K562 (cell line): Measurements from ENCODE around the gene RIPK3. TPM values are rescaled to one million over a fixed set of nuclear protein-coding genes. Genes with fewer than 3 reads are reported as not detected.

Source experiments
- ATAC-seq: fragments of 200-7000 bp; cut with Tn5 transposase; 3 replicates; pipeline ENCODE4 v1.9.1; 2020; ENCODE audit warnings: moderate library complexity
- BruUV-seq: library from RNA; stranded (reverse); fragments of 400-500 nt; replicated peaks from 2 replicates; lab custom pipeline; 2021; lab: Mats Ljungman, UMichigan
- CTCF ChIA-PET: fragments of 300-600 bp; formaldehyde crosslinking; extraction: SDS; loops from one replicate; lab custom pipeline; 2021; ENCODE audit warnings: low intra/inter-chr PET ratio; lab: Yijun Ruan, JAX
- POLR2A ChIA-PET: fragments of 300-600, 350-650 bp; sonication (Branson Sonifier 250); formaldehyde crosslinking; extraction: SDS; loops from one replicate; lab custom pipeline; 2021; ENCODE audit warnings: antibody characterized with exemption, inconsistent platforms; lab: Yijun Ruan, JAX
- DNase-seq, 4 experiments: peaks; one replicate each; pipeline versions ENCODE4 v3.0.0 to v3.0.0-alpha.2; 2011 to 2018; ENCODE audit warnings: low spot score in 3 of 4, mixed read lengths in 3 of 4; ENCODE audit errors: extremely low read depth in 1 of 4
- FAIRE-seq: peaks from 2 replicates; lab custom pipeline; 2011; peaks lifted over from hg19 to GRCh38; lab: Jason Lieb, UNC
- H2AFZ ChIP-seq: 2 replicates; pipeline ENCODE4 v1.6.0; 2011; ENCODE audit warnings: low read depth, low read length, control low read depth, inconsistent platforms
- H3K27ac ChIP-seq: fragments of 200-600 bp; 3 replicates; pipeline ENCODE4 v1.8.0; 2011; ENCODE audit warnings: low read depth, mild to moderate bottlenecking, control low read depth, inconsistent platforms, low read length, moderate library complexity, mixed read lengths; ENCODE audit errors: extremely low read depth
- H3K27me3 ChIP-seq, 2 experiments: fragments of 300-600 bp in 1 of 2; 2 replicates in 1 of 2; 3 replicates in 1 of 2; pipeline versions ENCODE4 v1.6.0 to v1.8.0; 2011; ENCODE audit warnings: inconsistent platforms in 2 of 2, low read length in 2 of 2, mild to moderate bottlenecking in 1 of 2, mixed read lengths in 1 of 2, moderate library complexity in 1 of 2; ENCODE audit not compliant: control insufficient read depth in 2 of 2, insufficient read depth in 2 of 2
- H3K36me3 ChIP-seq: fragments of 300-600 bp; 3 replicates; pipeline ENCODE4 v1.8.0; 2011; ENCODE audit warnings: mild to moderate bottlenecking, low read length, inconsistent platforms; ENCODE audit not compliant: control insufficient read depth, insufficient read depth
- H3K4me1 ChIP-seq, 2 experiments: fragments of 200-600 bp in 1 of 2; replicated peaks in 1 of 2; 2 replicates in 1 of 2; 3 replicates in 1 of 2; pipeline versions ENCODE4 v1.5.1 to v1.8.0; 2011; ENCODE audit warnings: inconsistent platforms in 2 of 2, low read length in 2 of 2, mild to moderate bottlenecking in 1 of 2, mixed read lengths in 1 of 2, moderate library complexity in 1 of 2; ENCODE audit not compliant: control insufficient read depth in 2 of 2, insufficient read depth in 2 of 2
- H3K4me2 ChIP-seq: 2 replicates; pipeline ENCODE4 v1.6.1; 2011; ENCODE audit warnings: low read length, control low read depth, inconsistent platforms, mixed read lengths; ENCODE audit not compliant: insufficient read depth
- H3K4me3 ChIP-seq: fragments of 200-600 bp; sonication (generic), shearing (Covaris generic); 2 replicates; pipeline ENCODE4 v1.5.1; 2016; ENCODE audit warnings: control low read depth, inconsistent platforms
- H3K79me2 ChIP-seq: fragments of 200-600 bp; 3 replicates; pipeline ENCODE4 v1.8.0; 2011; ENCODE audit warnings: low read length, inconsistent platforms; ENCODE audit not compliant: control insufficient read depth, insufficient read depth
- H3K9ac ChIP-seq, 2 experiments: 2 replicates each; pipeline versions ENCODE4 v1.6.0 to v1.6.1; 2011; ENCODE audit warnings: low read depth in 2 of 2, low read length in 2 of 2, control low read depth in 1 of 2, inconsistent platforms in 1 of 2, mild to moderate bottlenecking in 1 of 2, mixed read lengths in 1 of 2; ENCODE audit not compliant: insufficient read depth in 1 of 2
- H3K9me1 ChIP-seq: one replicate; pipeline ENCODE4 v1.6.0; 2011; ENCODE audit warnings: inconsistent platforms, mild to moderate bottlenecking, low read length, moderate library complexity; ENCODE audit not compliant: control insufficient read depth, insufficient read depth
- H3K9me3 ChIP-seq: replicated peaks from 2 replicates; pipeline ENCODE4 v1.5.1; 2011; ENCODE audit warnings: low read depth, low read length, inconsistent platforms; ENCODE audit not compliant: control insufficient read depth, insufficient read depth
- H4K20me1 ChIP-seq: replicated peaks from 2 replicates; pipeline ENCODE4 v1.6.1; 2011; ENCODE audit warnings: low read length, inconsistent platforms, mixed read lengths; ENCODE audit not compliant: control insufficient read depth, insufficient read depth
- ARNT ChIP-seq, 2 experiments: fragments of 450-650 bp; IDR thresholded peaks; 2 replicates each; pipeline ENCODE4 v1.6.1; 2016; ENCODE audit warnings: mild to moderate bottlenecking in 1 of 2
- CBFA2T3 ChIP-seq: fragments of 450-650 bp; IDR thresholded peaks from 2 replicates; pipeline ENCODE4 v1.6.1; 2017
- CBX1 ChIP-seq: sonication (generic); IDR thresholded peaks from 2 replicates; pipeline ENCODE4 v1.6.1; 2016; ENCODE audit warnings: antibody characterized with exemption, low read depth, mild to moderate bottlenecking
- FOXJ3 ChIP-seq: sonication (generic); formaldehyde crosslinking; IDR thresholded peaks from 2 replicates; pipeline ENCODE4 v1.4.0; 2020; ENCODE audit warnings: mild to moderate bottlenecking, missing genetic modification reagents
- HDAC8 ChIP-seq: fragments of 450-650 bp; IDR thresholded peaks from 2 replicates; pipeline ENCODE4 v1.6.1; 2016; ENCODE audit warnings: mild to moderate bottlenecking, missing genetic modification characterization, moderate library complexity, missing compliant biosample characterization
- HMG20B ChIP-seq: fragments of 250-450 bp; sonication (Bioruptor Pico); IDR thresholded peaks from 2 replicates; pipeline ENCODE4 v1.5.0; 2021; ENCODE audit warnings: mild to moderate bottlenecking
- KLF1 ChIP-seq: fragments of 450-650 bp; IDR thresholded peaks from 2 replicates; pipeline ENCODE4 v1.6.1; 2016; ENCODE audit warnings: missing genetic modification characterization, missing compliant biosample characterization
- KLF10 ChIP-seq: fragments of 250-450 bp; sonication (Bioruptor Pico); IDR thresholded peaks from 2 replicates; pipeline ENCODE4 v1.6.1; 2021; ENCODE audit warnings: matching md5 sums
- ZEB2 ChIP-seq: fragments of 450-650 bp; IDR thresholded peaks from 2 replicates; pipeline ENCODE4 v1.6.1; 2016
- ZNF551 ChIP-seq: fragments of 250-450 bp; sonication (Bioruptor Pico); IDR thresholded peaks from 2 replicates; pipeline ENCODE4 v1.5.0; 2021; ENCODE audit warnings: mild to moderate bottlenecking, moderate library complexity
- ZNF75A ChIP-seq: fragments of 450-650 bp; formaldehyde crosslinking; IDR thresholded peaks from 2 replicates; pipeline ENCODE4 v1.4.0; 2020; ENCODE audit warnings: mild to moderate bottlenecking
- WGBS: fragments of 100-300 bp; shearing (Covaris generic); methylation state at CpG from one replicate; pipeline ENCODE4 v1.1.6; 2016; ENCODE audit warnings: low coverage, mixed read lengths; ENCODE audit not compliant: insufficient coverage; ENCODE audit errors: missing lambda C conversion rate; 5-methylcytosine and 5-hydroxymethylcytosine counted together
- in situ Hi-C: fragments of 300-500 bp; cut with MboI; formaldehyde crosslinking; loops from 4 replicates; pipeline ENCODE4 v1.15.0; 2018; ENCODE audit warnings: inconsistent platforms, mixed read lengths
- intact Hi-C: fragments of 100-400 bp; cut with micrococcal nuclease; formaldehyde crosslinking; loops from 2 replicates; pipeline ENCODE4 v1.14.2; 2022
- polyA plus RNA-seq, 8 experiments: library from polyadenylated mRNA; depleted of rRNA in 4 of 8; stranded (reverse) in 5 of 8; unstranded in 3 of 8; fragments of >200 nt; fragmentation: Nextera tagmentation in 2 of 8; fragmentation: Illumina TruSeq in 1 of 8; extraction: Ambion mirVana in 2 of 8; extraction: Trizol in 1 of 8; gene quantifications; 2 replicates each; pipeline versions ENCODE4 v1.2.1 to v1.2.3, GENCODE V29; 2011 to 2014; ENCODE audit warnings: inconsistent platforms in 1 of 8, missing spikeins in 1 of 8
- total RNA-seq, 7 experiments: library from RNA; depleted of rRNA in 6 of 7; stranded (reverse); fragments of >200 nt in 6 of 7; fragmentation: Illumina TruSeq in 2 of 7; extraction: Trizol in 2 of 7; gene quantifications; 2 replicates each; pipeline versions ENCODE4 v1.2.1 to v1.2.3, GENCODE V29; 2011 to 2021; ENCODE audit warnings: low replicate concordance in 1 of 7
- TF ChIP-seq, protein P1 (sequence below), 2 experiments: IDR thresholded peaks; 2 replicates each; pipeline ENCODE4 v1.6.1; 2011; ENCODE audit warnings: borderline replicate concordance in 1 of 2, control low read depth in 1 of 2, low read depth in 1 of 2, low read length in 1 of 2, mild to moderate bottlenecking in 1 of 2, mixed read lengths in 1 of 2, moderate library complexity in 1 of 2; ENCODE audit not compliant: insufficient read depth in 1 of 2, insufficient read length in 1 of 2, poor library complexity in 1 of 2, severe bottlenecking in 1 of 2; ENCODE audit errors: extremely low read depth in 1 of 2
- TF ChIP-seq, protein P2 (sequence below): fragments of 250-450 bp; sonication (Bioruptor Pico); IDR thresholded peaks from 2 replicates; pipeline ENCODE4 v1.8.0; 2022; ENCODE audit warnings: moderate library complexity, mild to moderate bottlenecking, inconsistent platforms
- TF ChIP-seq, protein P3 (sequence below): fragments of 450-650 bp; formaldehyde crosslinking; IDR thresholded peaks from 2 replicates; pipeline ENCODE4 v1.4.0; 2022; ENCODE audit warnings: missing genetic modification characterization
- TF ChIP-seq, protein P4 (sequence below): fragments of 250-450 bp; sonication (Bioruptor Pico); IDR thresholded peaks from 2 replicates; pipeline ENCODE4 v1.5.0; 2021

RIPK3 gene
- total and polyA plus RNA-seq, 9 of the 15 experiments (the other 6 are each of a cell fraction or from before 2014, with no cell fraction given): 0.03 to 0.43 (median 0.28) TPM; not detected in 3

DNA sequence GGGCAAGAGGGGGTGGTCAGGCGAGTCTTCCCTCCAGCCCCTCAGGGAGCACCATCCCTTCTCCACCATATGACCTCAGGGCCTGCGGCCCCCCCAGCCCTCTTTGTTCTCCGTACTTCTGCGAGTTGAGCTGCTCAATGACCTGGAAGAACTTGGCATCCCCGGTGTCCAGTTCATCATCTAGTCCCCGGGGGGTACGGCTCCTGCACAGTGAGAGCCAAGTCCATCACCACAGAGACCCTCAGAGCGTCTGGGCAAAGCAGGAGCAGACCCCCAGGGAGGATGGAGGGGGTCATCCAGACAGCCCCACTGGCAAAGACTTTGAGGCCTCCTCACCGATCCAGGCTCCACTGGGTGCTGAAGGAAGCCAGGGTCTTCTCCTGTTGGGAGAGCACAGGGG is 13.8 kb downstream of the RIPK3 start (continued):
- TF ChIP-seq CBFA2T3 (no peak), CBX1 (no peak), KLF10 (no peak), FOXJ3 (CRISPR knock-in tag) (no peak), KLF1 (no peak), HMG20B (no peak)
- TF ChIP-seq, protein P1, sequence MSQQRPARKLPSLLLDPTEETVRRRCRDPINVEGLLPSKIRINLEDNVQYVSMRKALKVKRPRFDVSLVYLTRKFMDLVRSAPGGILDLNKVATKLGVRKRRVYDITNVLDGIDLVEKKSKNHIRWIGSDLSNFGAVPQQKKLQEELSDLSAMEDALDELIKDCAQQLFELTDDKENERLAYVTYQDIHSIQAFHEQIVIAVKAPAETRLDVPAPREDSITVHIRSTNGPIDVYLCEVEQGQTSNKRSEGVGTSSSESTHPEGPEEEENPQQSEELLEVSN (IDR thresholded peaks at IDR 0.05; ENCODE audit: borderline replicate concordance in 1 of 2, extremely low read depth in 1 of 2, insufficient read depth in 1 of 2, insufficient read length in 1 of 2, low read depth in 1 of 2, low read length in 1 of 2, poor library complexity in 1 of 2, severe bottlenecking in 1 of 2): no peak

DNA sequence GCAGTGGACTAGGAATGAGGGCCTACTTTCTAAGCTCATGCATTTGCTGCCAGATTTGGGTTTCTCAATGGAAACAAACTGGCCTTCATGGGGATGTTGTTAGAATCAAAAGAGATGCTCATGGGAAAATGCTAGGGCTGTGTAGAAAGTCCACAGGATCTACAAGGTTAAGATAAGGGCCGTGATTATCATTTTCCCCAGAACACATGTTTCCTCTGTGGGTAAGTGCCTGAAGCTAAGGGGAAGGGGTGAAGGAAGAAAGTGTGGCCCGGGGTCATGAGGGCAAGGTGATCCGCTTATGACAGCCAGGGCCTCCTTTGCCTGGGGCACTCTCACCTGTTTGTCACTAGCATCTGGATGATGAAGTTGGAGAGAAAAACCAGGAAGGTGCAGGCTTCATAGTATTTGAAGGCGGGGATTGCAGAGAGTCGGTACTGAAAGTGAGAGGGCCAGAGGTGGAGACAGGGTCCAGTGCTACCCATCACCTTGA is 14.7 kb downstream of the RIPK3 start:
- Histone ChIP-seq H3K4me1 (peaks cover 0 to 9% of the 10 kb centered on the region in 2 experiments; a peak in 4 of 5 replicates), H3K27ac (no peak overlapping the region), H3K4me3 (no peak overlapping the region), H3K27me3 (no peaks in the 10 kb centered on the region), H3K36me3 (no peaks in the 10 kb centered on the region), H3K79me2 (no peaks in the 10 kb centered on the region), H3K4me2 (no peak overlapping the region), H3K9ac (no peak overlapping the region), H3K9me3 (no peaks in the 10 kb centered on the region), H2AFZ (no peak overlapping the region), H3K9me1 (no peaks in the 10 kb centered on the region), H4K20me1 (no peaks in the 10 kb centered on the region)
- DNase-seq (no peak), ATAC-seq (no peak), FAIRE-seq (no peak)
- WGBS: 38% methylated on average over 4 of the region's 5 CpGs
- in situ Hi-C loops: loop anchor here (25.0 kb wide), 1 partner anchor 362 kb away; no protein-coding TSS in a partner anchor
- CTCF ChIA-PET: no interaction called here
- no TSS peak for BruUV-seq
- POLR2A ChIA-PET: interaction anchor here (0.6 kb wide), 2 partner anchors 11 to 193 kb away, joined by 3 to 5 read pairs; no protein-coding TSS in a partner anchor
- intact Hi-C loops: no loop called here
- TF ChIP-seq ZEB2 (no peak), ARNT (IDR thresholded peaks at IDR 0.05) (no peak), ZNF551 (CRISPR knock-in tag) (no peak), HDAC8 (no peak), ZNF75A (CRISPR knock-in tag) (no peak)
- TF ChIP-seq, protein P2, sequence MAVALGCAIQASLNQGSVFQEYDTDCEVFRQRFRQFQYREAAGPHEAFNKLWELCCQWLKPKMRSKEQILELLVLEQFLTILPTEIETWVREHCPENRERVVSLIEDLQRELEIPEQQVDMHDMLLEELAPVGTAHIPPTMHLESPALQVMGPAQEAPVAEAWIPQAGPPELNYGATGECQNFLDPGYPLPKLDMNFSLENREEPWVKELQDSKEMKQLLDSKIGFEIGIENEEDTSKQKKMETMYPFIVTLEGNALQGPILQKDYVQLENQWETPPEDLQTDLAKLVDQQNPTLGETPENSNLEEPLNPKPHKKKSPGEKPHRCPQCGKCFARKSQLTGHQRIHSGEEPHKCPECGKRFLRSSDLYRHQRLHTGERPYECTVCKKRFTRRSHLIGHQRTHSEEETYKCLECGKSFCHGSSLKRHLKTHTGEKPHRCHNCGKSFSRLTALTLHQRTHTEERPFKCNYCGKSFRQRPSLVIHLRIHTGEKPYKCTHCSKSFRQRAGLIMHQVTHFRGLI (CRISPR knock-in tag): no peak
- TF ChIP-seq, protein P3, sequence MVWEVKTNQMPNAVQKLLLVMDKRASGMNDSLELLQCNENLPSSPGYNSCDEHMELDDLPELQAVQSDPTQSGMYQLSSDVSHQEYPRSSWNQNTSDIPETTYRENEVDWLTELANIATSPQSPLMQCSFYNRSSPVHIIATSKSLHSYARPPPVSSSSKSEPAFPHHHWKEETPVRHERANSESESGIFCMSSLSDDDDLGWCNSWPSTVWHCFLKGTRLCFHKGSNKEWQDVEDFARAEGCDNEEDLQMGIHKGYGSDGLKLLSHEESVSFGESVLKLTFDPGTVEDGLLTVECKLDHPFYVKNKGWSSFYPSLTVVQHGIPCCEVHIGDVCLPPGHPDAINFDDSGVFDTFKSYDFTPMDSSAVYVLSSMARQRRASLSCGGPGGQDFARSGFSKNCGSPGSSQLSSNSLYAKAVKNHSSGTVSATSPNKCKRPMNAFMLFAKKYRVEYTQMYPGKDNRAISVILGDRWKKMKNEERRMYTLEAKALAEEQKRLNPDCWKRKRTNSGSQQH (CRISPR knock-in tag): no peak
- TF ChIP-seq, protein P4, sequence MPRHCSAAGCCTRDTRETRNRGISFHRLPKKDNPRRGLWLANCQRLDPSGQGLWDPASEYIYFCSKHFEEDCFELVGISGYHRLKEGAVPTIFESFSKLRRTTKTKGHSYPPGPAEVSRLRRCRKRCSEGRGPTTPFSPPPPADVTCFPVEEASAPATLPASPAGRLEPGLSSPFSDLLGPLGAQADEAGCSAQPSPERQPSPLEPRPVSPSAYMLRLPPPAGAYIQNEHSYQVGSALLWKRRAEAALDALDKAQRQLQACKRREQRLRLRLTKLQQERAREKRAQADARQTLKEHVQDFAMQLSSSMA (CRISPR knock-in tag): no peak
